CD4-positive, alpha-beta T cell treated with Interleukin-4 for 4 hours (primary cell): ENCODE measurements around the gene CDCA7.
"Not testable (repeated sequence)": the region's sequence is repeated elsewhere in the genome, so short reads cannot be mapped to it uniquely, and the experiment has no call there.

Experiments
- DNase-seq: peaks from one replicate; pipeline ENCODE4 v3.0.0-alpha.2; 2020

CDCA7 gene

GRCh38 chr2:173354582-173355131 lies at the start of gene CDCA7:
Gene CDCA7, plus strand, starts transcription at chr2:173354872. Its CDS starts 92 bp downstream, at chr2:173354964.
- no peak for DNase-seq

DNA sequence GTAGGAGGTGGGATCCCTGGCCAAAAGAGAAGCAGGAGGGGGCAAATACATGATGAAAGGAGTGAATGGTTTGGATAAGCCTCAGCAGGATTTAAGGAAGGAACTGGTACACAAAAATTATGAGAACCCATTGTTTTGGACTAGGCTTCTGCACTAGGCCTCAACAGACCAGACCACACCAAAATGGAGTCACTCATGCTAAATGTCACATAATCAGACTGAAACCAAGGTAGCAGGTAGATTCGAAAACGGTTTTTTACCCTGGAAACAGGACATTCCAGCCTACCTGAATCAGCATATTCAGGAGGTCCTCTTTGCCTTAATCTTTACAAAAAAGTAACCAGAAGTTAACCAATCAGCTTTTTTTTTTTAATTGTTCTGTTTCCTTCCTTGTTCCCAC lies 49.4 kb upstream of the CDCA7 start:
- no peak for DNase-seq

GRCh38 chr2:173307293-173307692 lies 47.4 kb upstream of the CDCA7 start:
- no peak for DNase-seq

DNA sequence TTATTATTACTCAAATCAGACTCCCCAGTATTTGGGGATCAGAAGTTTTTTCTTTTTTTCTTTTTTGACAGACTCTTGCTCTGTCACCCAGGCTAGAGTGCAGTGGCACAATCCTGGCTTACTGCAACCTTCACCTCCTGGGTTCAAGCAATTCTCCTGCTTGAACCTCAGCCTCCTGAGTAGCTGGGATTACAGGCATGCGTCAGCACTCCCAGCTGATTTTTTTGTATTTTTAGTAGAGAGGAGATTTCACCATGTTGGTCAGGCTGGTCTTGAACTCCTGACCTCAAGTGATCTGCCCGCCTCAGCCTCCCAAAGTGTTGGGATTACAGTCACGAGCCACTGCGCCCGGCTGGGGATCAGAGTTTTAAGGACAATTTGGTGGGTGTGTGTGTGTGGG lies 45.3 kb upstream of the CDCA7 start:
- DNase-seq, result not testable (repeated sequence)

- no peak for DNase-seq
Measured at GRCh38 chr2:173311844-173312606, 42.6 kb upstream of the CDCA7 start.

- DNase-seq, result no peak
Measured at GRCh38 chr2:173323371-173323770, 31.3 kb upstream of the CDCA7 start.

DNA sequence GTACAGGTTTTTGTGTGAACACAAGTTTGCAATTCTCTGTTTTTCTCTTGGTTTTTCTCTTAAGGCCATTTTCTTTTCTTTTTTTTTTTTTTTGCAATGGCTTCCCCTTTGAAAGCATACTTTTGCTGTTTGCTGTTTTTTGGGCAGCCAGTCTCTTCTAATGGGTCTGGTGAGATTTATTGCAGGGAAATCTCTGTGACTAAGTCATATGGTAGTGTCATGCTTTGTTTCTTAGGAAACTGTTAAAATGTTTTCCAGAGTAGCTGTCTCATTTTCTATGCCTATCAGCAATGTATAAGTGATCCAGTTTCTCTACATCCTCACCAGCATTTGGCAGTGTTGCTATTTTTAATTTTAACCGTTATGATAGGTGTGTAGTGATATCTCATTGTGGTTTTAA lies 27.9 kb upstream of the CDCA7 start:
- DNase-seq, result no peak

DNA sequence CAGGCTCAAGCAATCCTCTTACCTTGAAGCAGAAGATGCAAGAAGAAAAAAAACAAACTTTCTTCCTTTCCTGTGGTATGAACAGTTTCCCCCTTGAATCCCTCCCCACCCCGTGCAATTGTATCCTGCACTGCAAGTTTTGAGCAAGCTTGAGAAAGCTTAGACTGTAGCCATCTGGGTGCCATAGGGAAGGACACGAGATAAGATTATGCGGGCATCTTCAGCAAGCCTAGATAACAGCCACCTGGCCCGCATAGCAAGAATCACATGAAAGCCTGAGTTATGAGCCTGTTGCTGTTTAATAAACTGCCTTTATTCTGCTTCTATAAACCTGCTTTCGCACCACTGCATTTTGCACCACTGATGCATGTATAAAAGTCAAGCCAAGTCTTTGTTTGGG lies 27.3 kb upstream of the CDCA7 start:
- no peak for DNase-seq

- DNase-seq, result not testable (repeated sequence)
Measured at GRCh38 chr2:173333003-173333402, 21.7 kb upstream of the CDCA7 start.

DNA sequence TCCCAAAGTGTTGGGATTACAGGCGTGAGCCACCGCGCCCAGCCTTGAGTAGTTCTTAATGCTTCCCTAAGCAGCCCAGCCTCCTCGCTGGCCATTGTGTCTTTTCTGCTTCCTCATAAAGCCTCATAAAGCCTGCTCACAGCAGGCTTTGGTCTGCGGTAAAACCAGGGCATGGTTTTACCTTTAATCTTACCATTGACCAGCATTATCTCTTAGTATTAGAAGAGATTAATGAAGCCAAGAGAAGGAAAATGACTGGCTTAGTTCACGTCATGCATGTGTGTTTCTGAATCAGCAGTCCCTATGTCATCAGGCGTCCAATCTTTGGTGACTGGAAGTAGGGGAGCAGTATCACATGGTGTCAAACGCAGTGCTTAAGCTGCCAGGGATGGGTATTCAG lies 14.9 kb upstream of the CDCA7 start:
- no peak for DNase-seq

DNA sequence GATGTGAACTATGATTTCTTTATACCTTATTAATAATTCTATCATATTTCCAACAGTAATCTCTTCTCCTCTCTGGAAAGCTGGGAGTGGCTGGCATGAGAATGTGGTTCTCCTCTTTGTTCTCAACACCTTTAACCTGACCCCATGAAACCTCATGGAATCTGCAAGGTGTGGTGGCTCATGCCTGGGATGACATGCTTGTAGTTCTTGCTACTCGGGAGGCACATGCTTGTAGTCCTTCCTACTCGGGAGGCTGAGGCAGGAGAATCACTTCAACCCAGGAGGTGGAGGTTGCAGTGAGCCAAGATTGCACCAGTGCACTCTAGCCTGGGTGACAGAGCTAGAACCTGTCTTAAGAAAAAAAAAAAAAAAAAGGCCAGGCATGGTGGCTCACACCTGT lies 10.8 kb upstream of the CDCA7 start:
- DNase-seq, result no peak

DNA sequence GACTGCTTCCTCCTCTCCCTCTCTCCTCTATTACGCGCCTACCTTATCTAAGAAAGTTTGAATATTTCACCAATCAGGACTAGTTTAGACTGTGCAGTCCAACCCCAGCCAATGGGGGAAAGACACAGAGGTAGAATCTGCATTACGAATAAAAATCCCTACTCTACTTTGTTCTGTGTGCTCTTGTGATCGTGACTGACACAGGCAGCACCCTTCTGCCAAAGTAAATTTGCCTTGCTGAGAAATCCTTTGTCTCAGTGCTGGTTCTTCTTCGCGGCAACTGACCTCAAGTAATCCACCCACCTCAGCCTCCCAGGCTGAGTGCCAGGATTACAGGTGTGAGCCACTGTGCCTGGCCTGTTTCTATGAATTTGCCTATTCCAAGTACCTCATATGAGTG lies 8.6 kb upstream of the CDCA7 start:
- DNase-seq, result no peak

GRCh38 chr2:173347305-173348168 lies 7.1 kb upstream of the CDCA7 start:
- DNase-seq, result no peak

- no peak for DNase-seq
Measured at GRCh38 chr2:173349287-173349686, 5.4 kb upstream of the CDCA7 start.

DNA sequence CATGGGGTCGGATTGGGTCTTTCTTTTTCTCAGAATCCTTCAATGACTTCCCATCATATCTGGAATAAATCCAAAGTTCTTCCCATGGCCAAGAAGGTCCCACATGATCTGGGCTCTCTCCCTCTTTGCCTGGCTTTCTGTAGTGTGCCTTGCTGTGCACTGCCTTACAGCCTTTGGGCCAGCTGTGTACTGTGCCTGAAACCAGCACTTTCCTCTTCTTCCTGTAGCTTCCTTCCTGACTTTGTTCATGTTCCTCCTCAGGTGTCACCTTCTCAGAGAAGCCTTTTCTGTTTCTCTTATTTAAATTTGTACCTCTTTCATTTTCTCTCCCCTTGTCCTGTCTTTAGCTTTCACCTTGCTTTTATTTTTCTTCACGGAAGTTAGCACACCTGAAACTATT lies 4.3 kb upstream of the CDCA7 start:
- DNase-seq, result no peak

DNA sequence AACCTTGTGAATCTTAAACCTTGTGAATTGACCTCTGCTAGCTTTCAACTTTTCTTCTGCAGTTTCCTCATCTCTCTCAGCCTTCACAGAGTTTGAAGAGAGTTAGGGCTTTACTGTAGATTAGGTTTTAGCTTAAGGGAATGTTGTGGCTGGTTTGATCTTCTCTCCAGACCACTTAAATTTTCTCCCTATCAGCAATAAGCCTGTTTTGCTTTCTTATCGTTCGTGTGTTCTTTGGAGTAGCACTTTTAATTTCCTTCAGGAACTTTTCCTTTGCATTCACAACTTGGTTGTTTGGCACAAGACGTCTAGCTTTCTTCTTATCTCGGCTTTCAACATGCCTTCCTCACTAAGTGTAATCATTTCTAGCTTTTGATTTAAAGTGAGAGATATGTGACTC lies 2.8 kb upstream of the CDCA7 start:
- no peak for DNase-seq

DNA sequence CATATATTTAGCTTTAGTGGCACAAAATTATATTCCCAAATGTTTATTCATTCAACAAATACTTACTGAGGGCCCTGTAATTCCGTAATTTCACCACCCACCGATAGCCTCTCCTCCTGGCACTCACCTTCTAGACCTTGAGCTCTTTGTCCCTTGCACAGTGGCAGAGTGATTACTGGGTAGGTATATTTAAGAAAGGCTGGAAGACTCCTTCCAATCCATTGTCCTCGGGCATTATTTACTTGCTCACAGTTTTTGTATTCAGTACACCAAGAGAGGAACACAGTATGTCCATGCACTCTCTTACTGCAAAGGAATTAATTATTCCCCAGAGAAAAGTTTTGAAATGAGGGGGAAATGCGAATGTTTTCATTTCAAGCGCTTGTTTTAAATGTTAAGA lies 1.1 kb upstream of the CDCA7 start:
- DNase-seq, result no peak

DNA sequence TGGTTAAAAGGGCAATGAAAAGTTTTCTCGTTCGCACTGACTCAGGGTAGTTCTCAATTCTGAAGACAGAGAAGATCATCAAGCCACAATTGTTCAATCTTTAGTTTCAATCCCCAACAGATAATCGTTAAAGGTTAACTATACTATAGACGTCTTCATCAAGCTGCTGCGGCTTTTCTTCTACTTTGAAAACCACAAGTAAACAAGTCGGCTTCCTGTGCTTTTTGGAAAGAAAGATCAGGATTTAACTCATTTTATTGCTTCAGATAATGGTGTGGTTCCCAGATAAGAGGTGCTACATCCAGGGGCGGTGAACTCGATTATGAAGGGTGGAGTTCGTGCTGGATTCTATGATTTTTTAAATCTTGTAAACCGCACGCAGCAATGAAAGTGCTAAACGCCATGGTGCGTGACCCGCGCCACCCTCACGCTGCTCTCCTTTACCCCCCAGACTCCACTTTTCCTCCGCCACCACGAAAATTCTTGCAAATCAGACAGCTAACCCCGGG lies 545 bp upstream of the CDCA7 start:
- DNase-seq, result no peak

GRCh38 chr2:173355132-173355865 lies 627 bp downstream of the CDCA7 start:
- no peak for DNase-seq

GRCh38 chr2:173355866-173356508 lies 1.3 kb downstream of the CDCA7 start:
- no peak for DNase-seq

DNA sequence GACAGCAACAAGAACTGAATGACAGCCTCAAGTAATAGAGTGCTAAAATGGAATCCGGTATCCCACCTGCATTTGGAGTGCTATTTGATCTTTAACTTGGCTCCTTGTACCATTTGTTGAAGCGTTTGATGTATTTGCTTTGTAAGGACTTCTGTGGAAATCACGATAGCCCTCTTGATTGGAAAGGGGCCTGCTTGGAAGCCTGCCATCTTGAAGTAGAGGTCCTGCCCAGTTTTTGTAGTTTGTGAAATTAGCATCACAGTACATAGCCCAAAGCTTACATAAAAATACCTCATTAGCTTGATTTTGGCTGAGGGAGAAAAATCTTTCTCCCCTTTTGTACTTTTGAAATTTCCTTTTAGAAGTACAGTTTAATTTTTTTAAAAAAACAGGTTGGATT lies 2.7 kb downstream of the CDCA7 start:
- no peak for DNase-seq

GRCh38 chr2:173358616-173359015 lies 3.9 kb downstream of the CDCA7 start:
- no peak for DNase-seq

- DNase-seq, result peak; percentile 44
Measured at GRCh38 chr2:173359231-173359630, 4.6 kb downstream of the CDCA7 start.
